SU-DHL-6 (cell line): ENCODE results near the gene ATP2B2.

Source experiments
- CTCF ChIP-seq: fragments of 200-600 bp; sonication (generic); IDR thresholded peaks from one replicate; pipeline ENCODE4 v1.5.1; 2017; ENCODE audit warnings: antibody characterized with exemption, mild to moderate bottlenecking, low read length, moderate library complexity; ENCODE audit not compliant: insufficient read depth, poor library complexity, severe bottlenecking
- EZH2phosphoT487 ChIP-seq: fragments of 200-600 bp; sonication (generic), shearing (Covaris generic); conservative IDR thresholded peaks from 2 replicates; pipeline ENCODE4 v1.6.1; 2018; ENCODE audit warnings: mild to moderate bottlenecking, antibody characterized with exemption, low read length, moderate library complexity, mixed read lengths

- no peak for TF ChIP-seq CTCF
- no peak for TF ChIP-seq EZH2phosphoT487
Observed at GRCh38 chr3:10379961-10380360, 125.4 kb downstream of the ATP2B2 start.
